Prostate gland (tissue), 2 donors: Measurements from ENCODE around the gene EPB41L2. TPM values are rescaled to one million over a fixed set of nuclear protein-coding genes. Genes with fewer than 3 reads are reported as not detected.

Experiments used
- DNase-seq: peaks from one replicate; pipeline ENCODE4 v3.0.0-alpha.2; 2019; ENCODE audit warnings: low spot score
- H3K27ac ChIP-seq, 2 donors: fragments of 200-600 bp; sonication (generic); 2 replicates each; pipeline ENCODE4 v1.5.1; 2017 to 2019
- H3K27me3 ChIP-seq: fragments of 200-600 bp; sonication (generic); replicated peaks from 2 replicates; pipeline ENCODE4 v1.5.1; 2019; ENCODE audit not compliant: insufficient read depth
- H3K36me3 ChIP-seq, 2 donors: fragments of 200-600 bp; sonication (generic); 1 replicate in 1 of 2; 2 replicates in 1 of 2; pipeline versions ENCODE4 v1.5.1 to v1.8.1; 2017 to 2019
- H3K4me1 ChIP-seq: fragments of 200-600 bp; sonication (generic); replicated peaks from 2 replicates; pipeline ENCODE4 v1.5.1; 2019
- H3K4me3 ChIP-seq, 2 donors: fragments of 200-600 bp; sonication (generic); 2 replicates each; pipeline ENCODE4 v1.5.1; 2017 to 2019
- H3K9me3 ChIP-seq: fragments of 200-600 bp; sonication (generic); 2 replicates; pipeline ENCODE4 v1.5.1; 2017
- CTCF ChIP-seq, 4 experiments: fragments of 200-600 bp in 2 of 4; fragments of 450-650 bp in 2 of 4; sonication (generic) in 2 of 4; IDR thresholded peaks; 1 replicate in 3 of 4; 2 replicates in 1 of 4; pipeline ENCODE4 v1.5.1; 2016 to 2019; ENCODE audit warnings: antibody characterized with exemption in 4 of 4, mild to moderate bottlenecking in 2 of 4, moderate library complexity in 2 of 4
- POLR2A ChIP-seq: fragments of 450-650 bp; IDR thresholded peaks from one replicate; pipeline ENCODE4 v1.6.1; 2016; ENCODE audit warnings: antibody characterized with exemption, mild to moderate bottlenecking
- POLR2AphosphoS5 ChIP-seq: sonication (generic); formaldehyde crosslinking; IDR thresholded peaks from one replicate; pipeline ENCODE4 v1.6.1; 2017; ENCODE audit warnings: antibody characterized with exemption
- WGBS: methylation state at CpG from one replicate; pipeline ENCODE4 v1.1.5; 2018; 5-methylcytosine and 5-hydroxymethylcytosine counted together
- intact Hi-C: fragments of 100-400 bp; cut with DNase I; formaldehyde crosslinking; loops from one replicate; pipeline ENCODE4 v1.14.2; 2022
- total RNA-seq, 2 donors: library from RNA; depleted of rRNA; stranded (reverse); fragments of >200 nt; gene quantifications; one replicate each; pipeline ENCODE4 v1.1.0, GENCODE V29; 2016

The EPB41L2 gene
- total RNA-seq, 2 donors from 2014 or later: 11.9 to 105 TPM

DNA sequence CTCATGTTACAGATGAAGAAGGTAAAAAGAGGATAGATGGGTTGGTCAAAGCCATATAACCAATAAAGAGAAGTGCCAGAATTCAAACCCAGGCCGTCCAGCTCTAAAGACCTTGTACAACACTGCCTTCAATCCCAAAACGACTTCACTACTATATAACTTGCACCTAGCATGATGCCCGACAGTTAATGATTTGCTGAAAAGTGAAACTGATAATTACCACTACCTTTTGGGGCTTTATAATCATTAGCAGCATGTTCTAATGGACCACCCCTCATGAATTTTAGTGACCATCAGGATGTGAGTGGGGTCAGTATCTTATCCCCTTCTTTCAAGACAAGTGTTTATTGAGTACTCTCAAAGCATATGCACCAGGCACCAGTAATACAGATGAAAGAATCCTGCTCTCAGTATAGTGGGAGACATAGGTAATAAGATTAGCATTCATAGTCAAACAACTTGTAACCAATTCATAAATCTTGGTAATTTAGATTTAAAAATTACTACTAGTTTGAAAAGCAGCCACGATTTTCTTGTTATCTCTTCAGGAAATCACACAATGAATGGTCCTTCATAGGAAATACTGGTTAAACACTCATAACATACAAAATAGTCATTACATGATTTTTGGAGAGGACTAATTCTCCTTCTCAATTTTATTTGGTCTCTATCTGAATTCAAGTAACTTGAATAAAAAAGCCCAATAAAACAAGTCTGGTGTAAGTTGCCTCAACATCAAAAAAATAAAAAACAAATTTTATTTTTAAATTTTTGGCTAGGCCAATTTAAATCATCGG is 98.0 kb downstream of the EPB41L2 start:
- Histone ChIP-seq H3K36me3 (no peaks in the 10 kb centered on the region), H3K4me3 (no peak overlapping the region), H3K9me3 (no peaks in the 10 kb centered on the region), H3K4me1 (no peaks in the 10 kb centered on the region), H3K27ac (no peak overlapping the region), H3K27me3 (no peaks in the 10 kb centered on the region)
- intact Hi-C loops: no loop called here
- TF ChIP-seq POLR2AphosphoS5 (no peak), POLR2A (no peak), CTCF (IDR thresholded peaks at IDR 0.05) (no peak)
- WGBS: 68% methylated on average over 5 of the region's 5 CpGs
- DNase-seq: no peak

DNA sequence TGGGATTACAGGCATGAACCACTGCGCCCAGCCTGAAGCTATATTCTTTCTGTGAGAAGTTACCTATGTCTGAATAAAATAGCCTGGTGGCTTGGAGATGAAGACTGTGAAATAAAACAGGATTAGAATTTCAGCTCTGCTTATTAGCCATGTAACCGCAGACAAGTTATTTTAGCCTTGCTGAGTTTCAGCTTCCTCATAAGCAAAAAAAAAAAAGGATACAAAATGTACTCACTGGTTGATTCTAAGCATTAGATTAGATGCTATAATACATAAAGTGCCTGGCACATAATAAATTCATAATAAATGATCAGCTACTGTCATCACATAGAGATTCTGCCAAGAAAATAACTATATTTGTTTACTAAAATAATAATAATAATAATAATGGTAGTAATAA is 98.8 kb downstream of the EPB41L2 start:
- H3K27ac ChIP-seq: no peak overlapping the region
- H3K9me3 ChIP-seq: no peaks in the 10 kb centered on the region
- no peak overlapping the region for H3K4me3 ChIP-seq
- DNase-seq: no peak
- no peaks in the 10 kb centered on the region for H3K27me3 ChIP-seq
- H3K36me3 ChIP-seq: no peaks in the 10 kb centered on the region
- intact Hi-C loops: no loop called here
- WGBS: 89% methylated on average over 2 of the region's 2 CpGs
- H3K4me1 ChIP-seq: no peaks in the 10 kb centered on the region
- TF ChIP-seq POLR2AphosphoS5: no peak
- TF ChIP-seq POLR2A: no peak
- no peak for TF ChIP-seq CTCF (IDR thresholded peaks at IDR 0.05)

- DNase-seq: no peak
- H3K27ac ChIP-seq: no peak overlapping the region
- H3K9me3 ChIP-seq: no peaks in the 10 kb centered on the region
- WGBS: 63% methylated on average over 2 of the region's 2 CpGs
- no peak overlapping the region for H3K4me3 ChIP-seq
- H3K36me3 ChIP-seq: no peaks in the 10 kb centered on the region
- intact Hi-C loops: no loop called here
- no peaks in the 10 kb centered on the region for H3K4me1 ChIP-seq
- no peak for TF ChIP-seq CTCF (IDR thresholded peaks at IDR 0.05)
- no peak for TF ChIP-seq POLR2AphosphoS5
- TF ChIP-seq POLR2A: no peak
- no peaks in the 10 kb centered on the region for H3K27me3 ChIP-seq
Observed at GRCh38 chr6:130962966-130963365, 100.1 kb downstream of the EPB41L2 start.

DNA sequence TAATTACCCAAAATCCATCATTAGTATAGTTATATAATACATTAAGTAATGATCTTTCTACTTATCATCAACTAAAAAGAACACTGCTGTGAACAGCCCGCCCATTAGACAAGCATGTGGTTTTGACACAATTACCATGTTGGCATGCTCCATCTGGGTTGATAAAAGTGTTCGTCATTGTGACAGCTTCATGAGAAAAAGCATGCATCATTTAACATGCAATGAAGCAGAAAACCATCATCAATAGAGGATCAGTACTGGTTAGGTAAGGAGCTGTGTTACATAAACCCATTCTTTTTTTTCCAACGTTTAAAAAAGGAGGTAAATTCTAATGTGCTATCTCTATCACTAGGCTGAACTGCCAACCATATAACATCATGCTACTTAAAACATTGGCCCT is 101.9 kb downstream of the EPB41L2 start:
- 55% methylated on average over 3 of the region's 3 CpGs for WGBS
- no peak for DNase-seq
- H3K27me3 ChIP-seq: no peaks in the 10 kb centered on the region
- no peaks in the 10 kb centered on the region for H3K4me1 ChIP-seq
- no peaks in the 10 kb centered on the region for H3K9me3 ChIP-seq
- TF ChIP-seq POLR2A (no peak), POLR2AphosphoS5 (no peak), CTCF (IDR thresholded peaks at IDR 0.05) (no peak)
- H3K36me3 ChIP-seq: no peaks in the 10 kb centered on the region
- H3K4me3 ChIP-seq: no peak overlapping the region
- no peak overlapping the region for H3K27ac ChIP-seq
- intact Hi-C loops: no loop called here

DNA sequence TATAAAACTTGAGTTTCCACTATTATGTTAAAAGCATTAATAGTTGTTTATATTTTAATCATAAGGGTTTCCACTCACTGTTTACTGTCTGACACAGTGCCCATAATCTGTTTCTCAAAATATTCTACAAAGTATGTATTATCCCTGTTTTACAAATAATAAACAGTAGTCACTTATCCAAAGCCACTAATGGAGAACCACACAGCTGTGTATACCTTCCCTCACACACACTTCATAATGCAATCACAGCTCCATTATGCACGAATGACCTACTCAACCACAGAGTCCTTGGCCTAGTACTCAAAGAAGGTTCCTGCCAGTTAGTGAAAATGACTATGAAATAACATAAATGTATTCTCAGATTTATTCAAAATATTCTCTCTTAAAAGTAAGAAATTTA is 103.1 kb downstream of the EPB41L2 start:
- WGBS: 39% methylated on average over 1 of the region's 1 CpG
- H3K9me3 ChIP-seq: no peaks in the 10 kb centered on the region
- H3K27me3 ChIP-seq: no peaks in the 10 kb centered on the region
- no peak for DNase-seq
- intact Hi-C loops: no loop called here
- TF ChIP-seq POLR2A: no peak
- TF ChIP-seq CTCF (IDR thresholded peaks at IDR 0.05): no peak
- TF ChIP-seq POLR2AphosphoS5: no peak
- no peak overlapping the region for H3K4me3 ChIP-seq
- no peaks in the 10 kb centered on the region for H3K4me1 ChIP-seq
- H3K36me3 ChIP-seq: no peaks in the 10 kb centered on the region
- H3K27ac ChIP-seq: no peak overlapping the region
